Panc1 (cell line): ENCODE data around the gene SNAP47.

Experiments
- CTCF ChIP-seq: fragments of 450-650 bp; IDR thresholded peaks from 2 replicates; pipeline ENCODE4 v1.5.1; 2017; ENCODE audit warnings: mild to moderate bottlenecking
- POLR2AphosphoS5 ChIP-seq: IDR thresholded peaks from 2 replicates; pipeline ENCODE4 v1.6.1; 2012; ENCODE audit warnings: mild to moderate bottlenecking, low read depth, low read length, moderate library complexity
- REST ChIP-seq, 2 experiments: IDR thresholded peaks; 2 replicates each; pipeline ENCODE4 v1.6.1; 2011 to 2012; ENCODE audit warnings: low read depth in 2 of 2, control low read depth in 1 of 2, low read length in 1 of 2, mild to moderate bottlenecking in 1 of 2, moderate library complexity in 1 of 2; ENCODE audit not compliant: insufficient read depth in 1 of 2
- SIN3A ChIP-seq: IDR thresholded peaks from 2 replicates; pipeline ENCODE4 v1.6.1; 2012; ENCODE audit warnings: low read depth, mild to moderate bottlenecking, low read length, moderate library complexity, borderline replicate concordance; ENCODE audit not compliant: insufficient read depth
- TCF7L2 ChIP-seq: IDR thresholded peaks from 2 replicates; pipeline ENCODE4 v1.6.1; 2011; ENCODE audit warnings: mild to moderate bottlenecking, low read depth, low read length, inconsistent platforms

- TF ChIP-seq REST (IDR thresholded peaks at IDR 0.05; ENCODE audit: insufficient read depth in 1 of 2, low read depth in 2 of 2, low read length in 1 of 2) (no peak), CTCF (no peak), POLR2AphosphoS5 (no peak), SIN3A (no peak), TCF7L2 (no peak)
These were observed 10.2 kb upstream of the SNAP47 start for GRCh38 chr1:227725046-227725445.
